ENCODE results near the gene TMEM255B. TPM values are rescaled to one million over a fixed set of nuclear protein-coding genes. Genes with fewer than 3 reads are reported as not detected.

TMEM255B gene
- total and polyA plus RNA-seq, 2 donors (not counting 3 experiments of a cell fraction or from before 2014, with no cell fraction given), result 105 to 121 TPM

DNA sequence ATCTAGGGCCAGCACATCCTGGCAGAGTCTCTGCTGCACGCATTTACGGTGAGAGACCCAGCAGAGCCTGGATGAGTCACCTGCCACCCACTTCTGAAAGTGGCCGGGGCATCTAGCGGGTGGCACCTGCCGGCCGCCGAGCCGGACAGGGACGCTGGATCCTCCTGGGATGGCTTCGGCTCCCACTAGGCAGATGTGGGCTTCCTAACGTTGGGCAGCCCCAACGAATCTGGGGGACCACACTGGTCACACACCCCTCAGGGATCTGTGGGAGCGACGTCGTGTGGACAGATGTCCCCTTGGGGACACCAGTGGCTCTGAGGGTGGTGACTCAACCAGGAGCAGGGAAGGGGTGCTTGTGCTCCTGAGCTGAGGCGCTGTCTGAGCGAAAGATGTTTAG, 32.2 kb downstream of the TMEM255B start:
- Histone ChIP-seq H3K9me3 (replicated peaks; ENCODE audit: control insufficient read depth, insufficient read depth, low read length) (no peaks in the 10 kb centered on the region), H3K9me1 (replicated peaks; ENCODE audit: control insufficient read depth, extremely low read depth, insufficient read depth, low read length) (no peaks in the 10 kb centered on the region), H4K20me1 (replicated peaks; ENCODE audit: control insufficient read depth, extremely low read depth, insufficient read depth, low read length) (no peaks in the 10 kb centered on the region), H3K9ac (replicated peaks; ENCODE audit: extremely low read depth, insufficient read depth, low read length) (no peak overlapping the region), H2AFZ (ENCODE audit: low read depth, low read length) (no peak overlapping the region), H3K79me2 (ENCODE audit: control insufficient read depth, insufficient read depth, low read length) (no peaks in the 10 kb centered on the region), H3K27ac (ENCODE audit: insufficient read depth, low read depth, low read length) (no peak overlapping the region), H3K27me3 (ENCODE audit: control insufficient read depth in 2 of 2, insufficient read depth in 2 of 2, low read length in 2 of 2) (no peaks in the 10 kb centered on the region), H3K4me2 (ENCODE audit: insufficient read depth, low read length) (no peak overlapping the region), H3K4me3 (replicated peaks in 1 of 3; ENCODE audit: insufficient read depth in 1 of 3, low read depth in 1 of 3, low read length in 3 of 3) (no peak overlapping the region), H3K36me3 (ENCODE audit: control insufficient read depth in 2 of 2, extremely low read depth in 1 of 2, insufficient read depth in 2 of 2, low read length in 2 of 2) (peaks cover 0 to 41% of the 10 kb centered on the region in 2 experiments), H3K4me1 (ENCODE audit: control insufficient read depth, extremely low read depth, insufficient read depth, low read length) (no peaks in the 10 kb centered on the region)
- ChIA-PET CTCF (no interaction called here), POLR2A (no interaction called here)
- no TSS peak for BruUV-seq (replicated peaks)
- FAIRE-seq (no peak), DNase-seq (ENCODE audit: low read depth, low spot score) (no peak)
- no peak for TF ChIP-seq GATA2 (IDR thresholded peaks at IDR 0.05; ENCODE audit: insufficient read depth, insufficient read length, low read depth, low read length)
- TF ChIP-seq, protein P1, sequence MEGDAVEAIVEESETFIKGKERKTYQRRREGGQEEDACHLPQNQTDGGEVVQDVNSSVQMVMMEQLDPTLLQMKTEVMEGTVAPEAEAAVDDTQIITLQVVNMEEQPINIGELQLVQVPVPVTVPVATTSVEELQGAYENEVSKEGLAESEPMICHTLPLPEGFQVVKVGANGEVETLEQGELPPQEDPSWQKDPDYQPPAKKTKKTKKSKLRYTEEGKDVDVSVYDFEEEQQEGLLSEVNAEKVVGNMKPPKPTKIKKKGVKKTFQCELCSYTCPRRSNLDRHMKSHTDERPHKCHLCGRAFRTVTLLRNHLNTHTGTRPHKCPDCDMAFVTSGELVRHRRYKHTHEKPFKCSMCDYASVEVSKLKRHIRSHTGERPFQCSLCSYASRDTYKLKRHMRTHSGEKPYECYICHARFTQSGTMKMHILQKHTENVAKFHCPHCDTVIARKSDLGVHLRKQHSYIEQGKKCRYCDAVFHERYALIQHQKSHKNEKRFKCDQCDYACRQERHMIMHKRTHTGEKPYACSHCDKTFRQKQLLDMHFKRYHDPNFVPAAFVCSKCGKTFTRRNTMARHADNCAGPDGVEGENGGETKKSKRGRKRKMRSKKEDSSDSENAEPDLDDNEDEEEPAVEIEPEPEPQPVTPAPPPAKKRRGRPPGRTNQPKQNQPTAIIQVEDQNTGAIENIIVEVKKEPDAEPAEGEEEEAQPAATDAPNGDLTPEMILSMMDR (IDR thresholded peaks at IDR 0.05; ENCODE audit: extremely low read depth in 1 of 2, insufficient read depth in 1 of 2, low read depth in 1 of 2, low read length in 2 of 2), result no peak
- no peak for TF ChIP-seq POLR2A (IDR thresholded peaks at IDR 0.05; ENCODE audit: low read depth, low read length)
- dilution Hi-C loops (cut with MboI; ENCODE audit: extremely low pct_ligation_motif_present, low sequenced_read_pairs) (no loop called here), intact Hi-C loops (cut with micrococcal nuclease) (no loop called here)

GRCh38 chr13:113791761-113792160, 32.7 kb downstream of the TMEM255B start:
- CTCF ChIA-PET, result no interaction called here
- BruUV-seq (replicated peaks), result no TSS peak
- dilution Hi-C loops (cut with MboI; ENCODE audit: extremely low pct_ligation_motif_present, low sequenced_read_pairs), result no loop called here

More at GRCh38 chr13:113791761-113792160, 32.7 kb downstream of the TMEM255B start:
- no peaks in the 10 kb centered on the region for H3K9me1 ChIP-seq (replicated peaks; ENCODE audit: control insufficient read depth, extremely low read depth, insufficient read depth, low read length)
- DNase-seq (ENCODE audit: low read depth, low spot score) (no peak), FAIRE-seq (no peak)
- H3K4me3 ChIP-seq (replicated peaks in 1 of 3; ENCODE audit: insufficient read depth in 1 of 3, low read depth in 1 of 3, low read length in 3 of 3), result no peak overlapping the region
- TF ChIP-seq GATA2 (IDR thresholded peaks at IDR 0.05; ENCODE audit: insufficient read depth, insufficient read length, low read depth, low read length), result no peak
- TF ChIP-seq, protein P1 (IDR thresholded peaks at IDR 0.05; ENCODE audit: extremely low read depth in 1 of 2, insufficient read depth in 1 of 2, low read depth in 1 of 2, low read length in 2 of 2), result no peak
- TF ChIP-seq POLR2A (IDR thresholded peaks at IDR 0.05; ENCODE audit: low read depth, low read length), result no peak
- no peak for TF ChIP-seq POLR2AphosphoS5 (IDR thresholded peaks at IDR 0.05; ENCODE audit: insufficient read depth, low read depth, low read length)
- no peak for TF ChIP-seq FOS (IDR thresholded peaks at IDR 0.05; ENCODE audit: borderline replicate concordance, insufficient read depth, low read length)
- no peak for TF ChIP-seq JUN (IDR thresholded peaks at IDR 0.05; ENCODE audit: borderline replicate concordance, insufficient read depth, insufficient read length, low read depth)
- TF ChIP-seq, protein P2, sequence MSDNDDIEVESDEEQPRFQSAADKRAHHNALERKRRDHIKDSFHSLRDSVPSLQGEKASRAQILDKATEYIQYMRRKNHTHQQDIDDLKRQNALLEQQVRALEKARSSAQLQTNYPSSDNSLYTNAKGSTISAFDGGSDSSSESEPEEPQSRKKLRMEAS (IDR thresholded peaks at IDR 0.05; ENCODE audit: insufficient read depth, insufficient read length), result no peak
- no peak for TF ChIP-seq MYC (IDR thresholded peaks at IDR 0.05; ENCODE audit: low read depth, low read length)
- no peak for TF ChIP-seq EZH2 (IDR thresholded peaks at IDR 0.05; ENCODE audit: borderline replicate concordance, low read depth, low read length, severe bottlenecking)
- peaks cover 0 to 42% of the 10 kb centered on the region in 2 experiments for H3K36me3 ChIP-seq (ENCODE audit: control insufficient read depth in 2 of 2, extremely low read depth in 1 of 2, insufficient read depth in 2 of 2, low read length in 2 of 2)
- intact Hi-C loops (cut with micrococcal nuclease), result no loop called here
- H3K4me1 ChIP-seq (ENCODE audit: control insufficient read depth, extremely low read depth, insufficient read depth, low read length), result no peaks in the 10 kb centered on the region
- POLR2A ChIA-PET, result no interaction called here
- H2AFZ ChIP-seq (ENCODE audit: low read depth, low read length), result no peak overlapping the region
- no peak overlapping the region for H3K4me2 ChIP-seq (ENCODE audit: insufficient read depth, low read length)
- H3K79me2 ChIP-seq (ENCODE audit: control insufficient read depth, insufficient read depth, low read length), result no peaks in the 10 kb centered on the region
- H4K20me1 ChIP-seq (replicated peaks; ENCODE audit: control insufficient read depth, extremely low read depth, insufficient read depth, low read length), result no peaks in the 10 kb centered on the region
- H3K9me3 ChIP-seq (replicated peaks; ENCODE audit: control insufficient read depth, insufficient read depth, low read length), result no peaks in the 10 kb centered on the region
- H3K9ac ChIP-seq (replicated peaks; ENCODE audit: extremely low read depth, insufficient read depth, low read length), result no peak overlapping the region
- H3K27ac ChIP-seq (ENCODE audit: insufficient read depth, low read depth, low read length), result no peak overlapping the region
- H3K27me3 ChIP-seq (ENCODE audit: control insufficient read depth in 2 of 2, insufficient read depth in 2 of 2, low read length in 2 of 2), result no peaks in the 10 kb centered on the region
